Measurements from ENCODE around the gene ZNF398.
"Not testable (repeated sequence)": the region's sequence is repeated elsewhere in the genome, so short reads cannot be mapped to it uniquely, and the experiment has no call there.

ZNF398 gene

DNA sequence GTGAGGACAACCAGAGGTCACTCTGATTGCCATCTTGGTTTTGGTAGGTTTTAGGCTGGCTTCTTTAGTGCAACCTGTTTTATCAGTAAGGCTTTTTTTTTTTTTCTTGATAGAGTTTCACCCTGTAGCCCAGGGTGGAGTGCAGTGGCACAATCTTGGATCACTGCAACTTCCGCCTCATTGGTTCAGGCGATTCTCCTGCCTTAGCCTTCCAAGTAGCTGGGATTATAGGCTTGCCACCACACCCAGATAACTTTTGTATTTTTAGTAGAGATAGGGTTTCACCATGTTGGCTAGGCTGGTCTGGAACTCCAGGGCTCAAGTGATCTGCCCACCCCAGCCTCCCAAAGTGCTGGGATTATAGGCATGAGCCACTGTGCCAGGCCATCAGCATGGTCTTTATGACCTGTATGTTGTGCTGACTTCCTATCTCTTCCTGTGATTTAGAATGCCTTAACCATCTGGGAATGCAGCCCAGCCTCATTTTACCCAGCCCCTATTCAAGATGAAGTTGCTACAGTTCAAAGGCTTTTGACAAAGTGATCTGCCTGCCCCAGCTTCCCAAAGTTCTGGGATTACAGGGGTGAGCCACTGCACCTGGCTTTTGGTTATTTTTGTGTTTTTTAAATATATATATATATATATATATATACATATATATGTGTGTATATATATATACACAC is 14.1 kb upstream of the ZNF398 start:
- ChIA-PET CTCF (interaction anchor here (1.2 kb wide), 1 partner anchor 9 kb away, joined by 5 read pairs; no protein-coding TSS in a partner anchor), POLR2A (no interaction called here)
- Histone ChIP-seq H3K4me1 (ENCODE audit: control extremely low read depth in 1 of 4, control insufficient read depth in 4 of 4, insufficient read depth in 4 of 4, low read length in 3 of 4) (peaks cover 0 to 3% (median 2%) of the 10 kb centered on the region in 4 experiments), H3K4me3 (ENCODE audit: control insufficient read depth in 1 of 7, extremely low read depth in 1 of 7, insufficient read depth in 4 of 7, low read depth in 2 of 7, low read length in 6 of 7) (no peak overlapping the region), H3K9me3 (ENCODE audit: control extremely low read depth in 1 of 5, control insufficient read depth in 4 of 5, insufficient read depth in 2 of 5, low read depth in 1 of 5, low read length in 4 of 5) (peaks cover 4 to 16% (median 7%) of the 10 kb centered on the region in 5 experiments), H3K36me3 (ENCODE audit: control insufficient read depth in 4 of 4, insufficient read depth in 4 of 4, low read length in 3 of 4) (peaks cover 11 to 35% (median 23%) of the 10 kb centered on the region in 4 experiments), H3K27ac (ENCODE audit: insufficient read depth in 1 of 2, low read depth in 1 of 2, low read length in 2 of 2, poor library complexity in 1 of 2, severe bottlenecking in 2 of 2) (no peak overlapping the region), H3K27me3 (replicated peaks in 2 of 5; ENCODE audit: control insufficient read depth in 4 of 5, insufficient read depth in 5 of 5, low read length in 4 of 5) (no peaks in the 10 kb centered on the region)
- DNase-seq, result no peak
- 100% methylated on average over 2 of the region's 2 CpGs for WGBS (ENCODE audit: insufficient coverage)

DNA sequence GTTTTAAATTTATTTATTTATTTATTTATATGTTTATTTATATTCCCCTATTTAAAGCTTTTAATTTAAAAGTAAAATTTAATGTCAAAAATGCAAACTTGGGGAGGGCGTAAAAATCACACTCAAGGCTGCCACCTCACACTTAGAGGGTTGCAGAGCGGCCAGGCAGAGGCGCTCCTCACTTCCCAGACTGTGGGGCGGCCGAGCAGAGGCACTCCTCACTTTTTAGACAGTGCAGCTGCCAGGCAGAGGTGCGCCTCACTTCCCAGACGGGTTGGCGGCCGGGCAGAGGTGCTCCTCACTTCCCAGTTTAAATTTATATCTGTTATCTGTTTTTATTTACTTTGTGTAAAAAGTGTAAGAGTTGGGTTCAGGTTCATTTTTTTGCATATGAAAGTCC is 11.1 kb upstream of the ZNF398 start:
- no CpG with 5 or more reads among the region's 9 CpGs for WGBS (ENCODE audit: insufficient coverage)
- H3K36me3 ChIP-seq (ENCODE audit: control insufficient read depth in 4 of 4, insufficient read depth in 4 of 4, low read length in 3 of 4), result peaks cover 8 to 23% (median 14%) of the 10 kb centered on the region in 4 experiments
- POLR2A ChIA-PET, result interaction anchor here (0.8 kb wide), 1 partner anchor 11 kb away, joined by 3 read pairs; no protein-coding TSS in a partner anchor

DNA sequence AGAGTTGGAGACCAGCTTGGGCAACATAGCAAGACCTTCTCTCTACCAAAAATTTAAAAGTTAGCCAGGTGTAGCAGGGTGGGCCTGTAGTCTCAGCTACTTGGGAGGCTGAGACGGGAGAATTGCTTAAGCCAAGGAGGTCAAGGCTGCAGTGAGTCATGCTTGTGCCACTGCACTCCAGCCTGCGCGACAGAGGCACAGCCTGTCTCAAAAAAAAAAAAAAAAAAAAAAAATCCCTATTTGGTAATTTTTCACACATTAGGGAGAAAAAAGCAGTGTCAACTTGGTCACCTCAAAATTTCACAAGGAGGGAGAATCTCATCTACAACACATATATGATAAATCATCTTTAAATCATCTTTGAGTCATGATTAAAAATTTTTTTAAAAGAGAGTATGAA is 6.4 kb upstream of the ZNF398 start:
- ChIA-PET POLR2A (no interaction called here), CTCF (interaction anchor here (1.6 kb wide), 1 partner anchor 14 kb away, joined by 8 read pairs; the partner anchor contains the start of gene ZNF425)
- no CpG with 5 or more reads among the region's 3 CpGs for WGBS (ENCODE audit: insufficient coverage)
- no peaks in the 10 kb centered on the region for H3K9me3 ChIP-seq (ENCODE audit: control extremely low read depth in 1 of 5, control insufficient read depth in 4 of 5, insufficient read depth in 2 of 5, low read depth in 1 of 5, low read length in 4 of 5)
- H3K4me1 ChIP-seq (ENCODE audit: control extremely low read depth in 1 of 4, control insufficient read depth in 4 of 4, insufficient read depth in 4 of 4, low read length in 3 of 4), result peaks cover 0 to 6% (median 3%) of the 10 kb centered on the region in 4 experiments
- no peak overlapping the region for H3K27ac ChIP-seq (ENCODE audit: insufficient read depth in 1 of 2, low read depth in 1 of 2, low read length in 2 of 2, poor library complexity in 1 of 2, severe bottlenecking in 2 of 2)
- H3K27me3 ChIP-seq (replicated peaks in 2 of 5; ENCODE audit: control insufficient read depth in 4 of 5, insufficient read depth in 5 of 5, low read length in 4 of 5), result no peaks in the 10 kb centered on the region
- H3K4me3 ChIP-seq (ENCODE audit: control insufficient read depth in 1 of 7, extremely low read depth in 1 of 7, insufficient read depth in 4 of 7, low read depth in 2 of 7, low read length in 6 of 7), result no peak overlapping the region
- no peak for DNase-seq
- no peaks in the 10 kb centered on the region for H3K36me3 ChIP-seq (ENCODE audit: control insufficient read depth in 4 of 4, insufficient read depth in 4 of 4, low read length in 3 of 4)

More for the DNA sequence above, 11.1 kb upstream of the ZNF398 start:
- DNase-seq, result no peak
- Histone ChIP-seq H3K4me1 (ENCODE audit: control extremely low read depth in 1 of 4, control insufficient read depth in 4 of 4, insufficient read depth in 4 of 4, low read length in 3 of 4) (no peaks in the 10 kb centered on the region), H3K9me3 (ENCODE audit: control extremely low read depth in 1 of 5, control insufficient read depth in 4 of 5, insufficient read depth in 2 of 5, low read depth in 1 of 5, low read length in 4 of 5) (peaks cover 0 to 7% (median 2%) of the 10 kb centered on the region in 5 experiments), H3K27ac (ENCODE audit: insufficient read depth in 1 of 2, low read depth in 1 of 2, low read length in 2 of 2, poor library complexity in 1 of 2, severe bottlenecking in 2 of 2) (no peak overlapping the region), H3K27me3 (replicated peaks in 2 of 5; ENCODE audit: control insufficient read depth in 4 of 5, insufficient read depth in 5 of 5, low read length in 4 of 5) (no peaks in the 10 kb centered on the region), H3K4me3 (ENCODE audit: control insufficient read depth in 1 of 7, extremely low read depth in 1 of 7, insufficient read depth in 4 of 7, low read depth in 2 of 7, low read length in 6 of 7) (no peak overlapping the region)
- CTCF ChIA-PET, result interaction anchor here (1.0 to 2.1 kb wide), 4 partner anchors 8 to 107 kb away, joined by 3 to 9 read pairs (median 4); partner anchors contain the start of genes ZNF398 and ZNF425

DNA sequence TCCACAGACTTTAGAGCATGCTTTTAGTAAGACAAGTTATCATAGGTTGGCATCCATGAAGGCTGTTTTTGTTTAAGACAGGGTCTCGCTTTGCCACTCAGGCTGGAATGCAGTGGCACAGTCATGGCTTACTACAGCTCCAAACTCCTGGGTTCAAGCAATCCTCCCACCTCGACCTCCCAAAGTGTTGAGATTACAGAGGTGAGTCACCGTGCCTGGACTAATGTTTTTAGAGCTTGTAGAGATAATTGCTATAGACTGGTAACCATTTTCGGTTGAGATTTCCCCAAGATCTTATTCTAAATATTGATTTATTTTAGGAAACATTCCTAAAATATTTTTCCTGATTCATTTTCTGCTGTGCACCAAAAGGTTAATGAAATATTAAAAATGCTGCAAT is 5.4 kb upstream of the ZNF398 start:
- ChIA-PET POLR2A (interaction anchor here (0.7 kb wide), 1 partner anchor 360 kb away, joined by 5 read pairs; no protein-coding TSS in a partner anchor), CTCF (interaction anchor here (1.5 kb wide), 1 partner anchor 9 kb away, joined by 5 read pairs; no protein-coding TSS in a partner anchor)
- Histone ChIP-seq H3K36me3 (ENCODE audit: control insufficient read depth in 4 of 4, insufficient read depth in 4 of 4, low read length in 3 of 4) (no peaks in the 10 kb centered on the region), H3K27ac (ENCODE audit: insufficient read depth in 1 of 2, low read depth in 1 of 2, low read length in 2 of 2, poor library complexity in 1 of 2, severe bottlenecking in 2 of 2) (no peak overlapping the region), H3K4me3 (ENCODE audit: control insufficient read depth in 1 of 7, extremely low read depth in 1 of 7, insufficient read depth in 4 of 7, low read depth in 2 of 7, low read length in 6 of 7) (no peak overlapping the region), H3K27me3 (replicated peaks in 2 of 5; ENCODE audit: control insufficient read depth in 4 of 5, insufficient read depth in 5 of 5, low read length in 4 of 5) (no peaks in the 10 kb centered on the region), H3K4me1 (ENCODE audit: control extremely low read depth in 1 of 4, control insufficient read depth in 4 of 4, insufficient read depth in 4 of 4, low read length in 3 of 4) (peaks cover 2 to 14% (median 10%) of the 10 kb centered on the region in 4 experiments), H3K9me3 (ENCODE audit: control extremely low read depth in 1 of 5, control insufficient read depth in 4 of 5, insufficient read depth in 2 of 5, low read depth in 1 of 5, low read length in 4 of 5) (no peaks in the 10 kb centered on the region)
- WGBS (ENCODE audit: insufficient coverage), result 100% methylated on average over 1 of the region's 4 CpGs
- DNase-seq, result no peak

DNA sequence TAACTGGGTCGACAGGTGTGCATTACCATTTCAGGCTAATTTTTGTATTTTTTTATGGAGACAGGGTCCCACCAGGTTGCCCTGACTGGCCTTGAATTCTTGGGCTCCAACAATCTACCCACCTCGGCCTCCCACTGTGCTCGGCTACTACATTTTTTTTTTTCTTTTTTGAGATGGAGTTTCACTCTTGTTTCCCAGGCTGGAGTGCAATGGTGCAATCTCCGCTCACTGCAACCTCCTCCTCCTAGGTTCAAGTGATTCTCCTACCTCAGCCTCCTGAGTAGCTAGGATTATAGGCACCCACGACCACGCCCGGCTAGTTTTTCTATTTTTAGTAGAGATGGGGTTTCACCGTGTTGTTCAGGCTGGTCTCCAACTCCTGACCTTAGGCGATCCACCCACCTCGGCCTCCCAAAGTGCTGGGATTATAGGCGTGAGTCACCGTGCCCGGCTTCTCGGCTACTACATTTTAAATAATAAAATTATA is 2.8 kb upstream of the ZNF398 start:
- DNase-seq; H3K27ac ChIP-seq (ENCODE audit: insufficient read depth in 1 of 2, low read depth in 1 of 2, low read length in 2 of 2, poor library complexity in 1 of 2, severe bottlenecking in 2 of 2); H3K27me3 ChIP-seq (replicated peaks in 2 of 5; ENCODE audit: control insufficient read depth in 4 of 5, insufficient read depth in 5 of 5, low read length in 4 of 5); H3K4me3 ChIP-seq (ENCODE audit: control insufficient read depth in 1 of 7, extremely low read depth in 1 of 7, insufficient read depth in 4 of 7, low read depth in 2 of 7, low read length in 6 of 7); H3K9me3 ChIP-seq (ENCODE audit: control extremely low read depth in 1 of 5, control insufficient read depth in 4 of 5, insufficient read depth in 2 of 5, low read depth in 1 of 5, low read length in 4 of 5); H3K36me3 ChIP-seq (ENCODE audit: control insufficient read depth in 4 of 4, insufficient read depth in 4 of 4, low read length in 3 of 4): not testable (repeated sequence)
- POLR2A ChIA-PET, result interaction anchor here (1.3 kb wide), 1 partner anchor 17 kb away, joined by 4 read pairs; no protein-coding TSS in a partner anchor
- 90% methylated on average over 7 of the region's 14 CpGs for WGBS (ENCODE audit: insufficient coverage)
- CTCF ChIA-PET, result interaction anchor here (1.2 to 1.4 kb wide), 2 partner anchors 9 to 51 kb away, joined by 3 to 4 read pairs; partner anchors contain the start of gene ZNF282
- H3K4me1 ChIP-seq (ENCODE audit: control extremely low read depth in 1 of 4, control insufficient read depth in 4 of 4, insufficient read depth in 4 of 4, low read length in 3 of 4), result peaks cover 6 to 23% (median 19%) of the 10 kb centered on the region in 4 experiments

DNA sequence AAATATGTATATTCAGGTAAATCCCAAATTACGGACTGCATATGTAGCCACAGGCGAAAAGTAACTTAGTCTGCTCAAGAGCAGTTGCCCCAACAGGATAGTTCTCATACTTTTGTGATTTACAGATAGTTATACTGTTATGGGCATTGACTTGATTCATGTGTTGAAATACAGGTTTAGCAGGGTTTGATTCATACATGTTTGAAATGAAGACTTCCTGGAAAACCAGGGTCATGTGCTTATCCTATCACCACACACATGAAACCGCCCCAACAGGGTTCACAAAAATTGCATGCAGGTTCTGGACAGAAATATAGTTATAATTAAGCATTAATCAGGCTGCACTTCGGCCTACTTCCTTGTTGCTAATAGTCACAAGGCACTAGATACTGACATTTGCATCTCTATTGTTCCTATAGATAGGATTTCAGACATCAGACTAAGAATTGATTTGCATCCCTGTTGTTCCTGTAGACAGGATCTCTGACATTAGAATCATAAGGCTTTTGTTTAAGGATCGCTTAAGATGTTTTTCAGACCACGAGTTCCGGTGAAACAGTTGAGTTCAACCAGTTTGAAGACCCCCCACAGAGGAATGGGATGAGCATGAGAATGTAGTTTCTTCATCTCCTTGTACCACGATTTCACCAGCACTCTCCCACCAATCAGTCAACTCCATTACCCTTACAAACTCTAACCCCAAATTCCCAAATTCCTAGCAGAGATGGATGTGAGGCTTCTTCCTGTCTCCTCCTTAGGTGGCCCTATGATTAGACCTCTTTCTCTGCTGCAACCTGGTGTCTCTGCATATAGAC is 2.0 kb upstream of the ZNF398 start:
- WGBS (ENCODE audit: insufficient coverage), result 94% methylated on average over 2 of the region's 8 CpGs
- peak overlapping the region in 1 of 7 experiments; percentile 32 for H3K4me3 ChIP-seq (ENCODE audit: control insufficient read depth in 1 of 7, extremely low read depth in 1 of 7, insufficient read depth in 4 of 7, low read depth in 2 of 7, low read length in 6 of 7)
- POLR2A ChIA-PET, result no interaction called here

More for the DNA sequence above, 2.0 kb upstream of the ZNF398 start:
- CTCF ChIA-PET, result interaction anchor here (3.8 kb wide), 1 partner anchor 19 kb away, joined by 44 read pairs; the partner anchor contains the start of gene ZNF425
- H3K4me1 ChIP-seq (ENCODE audit: control extremely low read depth in 1 of 4, control insufficient read depth in 4 of 4, insufficient read depth in 4 of 4, low read length in 3 of 4), result peaks cover 6 to 23% (median 20%) of the 10 kb centered on the region in 4 experiments
- no peaks in the 10 kb centered on the region for H3K36me3 ChIP-seq (ENCODE audit: control insufficient read depth in 4 of 4, insufficient read depth in 4 of 4, low read length in 3 of 4)
- DNase-seq, result peak in 1 of 3 donors; percentile 8
- no peaks in the 10 kb centered on the region for H3K9me3 ChIP-seq (ENCODE audit: control extremely low read depth in 1 of 5, control insufficient read depth in 4 of 5, insufficient read depth in 2 of 5, low read depth in 1 of 5, low read length in 4 of 5)
- H3K27ac ChIP-seq (ENCODE audit: insufficient read depth in 1 of 2, low read depth in 1 of 2, low read length in 2 of 2, poor library complexity in 1 of 2, severe bottlenecking in 2 of 2), result no peak overlapping the region
- no peaks in the 10 kb centered on the region for H3K27me3 ChIP-seq (replicated peaks in 2 of 5; ENCODE audit: control insufficient read depth in 4 of 5, insufficient read depth in 5 of 5, low read length in 4 of 5)
